Measurements from ENCODE around the gene PDE4D.
A peak's percentile ranks its signal among the peaks of the same experiment; 100 is the strongest.

Gene PDE4D

DNA sequence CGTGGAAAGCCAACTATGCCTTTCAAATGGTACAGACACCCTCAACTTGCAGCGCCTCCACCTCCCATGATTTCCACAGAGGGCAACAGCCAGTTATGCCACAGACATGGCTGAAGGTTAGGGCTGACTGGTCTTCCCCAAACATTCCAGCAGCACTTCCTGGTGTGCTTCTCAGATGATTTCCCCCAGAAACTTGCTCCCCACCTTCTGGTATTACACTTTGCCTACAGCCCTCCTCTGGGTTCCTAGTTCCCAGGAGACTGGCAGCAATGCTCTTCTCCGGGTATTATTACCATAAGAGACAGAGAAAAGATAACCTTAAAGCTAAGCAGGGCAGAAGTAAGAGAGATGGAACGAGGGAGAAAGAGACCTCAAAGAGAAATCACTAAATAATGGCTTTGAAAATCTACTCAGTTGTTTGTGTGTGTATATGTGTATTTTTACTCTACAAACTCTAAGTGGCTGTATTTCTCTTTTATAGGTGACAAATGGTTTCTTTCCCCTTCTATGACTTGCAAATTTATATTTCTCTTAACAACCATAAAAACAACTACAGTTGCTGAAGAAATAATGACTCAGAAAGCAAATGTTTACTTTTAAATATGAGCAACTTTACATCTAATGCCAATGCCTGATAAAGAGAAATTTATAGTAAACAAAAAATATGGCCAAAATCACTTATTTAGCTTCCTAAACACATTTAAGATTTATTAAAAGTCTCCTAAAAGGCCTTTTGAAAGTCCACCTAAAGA lies 133.8 kb downstream of the PDE4D start:
- TF ChIP-seq, protein P1, sequence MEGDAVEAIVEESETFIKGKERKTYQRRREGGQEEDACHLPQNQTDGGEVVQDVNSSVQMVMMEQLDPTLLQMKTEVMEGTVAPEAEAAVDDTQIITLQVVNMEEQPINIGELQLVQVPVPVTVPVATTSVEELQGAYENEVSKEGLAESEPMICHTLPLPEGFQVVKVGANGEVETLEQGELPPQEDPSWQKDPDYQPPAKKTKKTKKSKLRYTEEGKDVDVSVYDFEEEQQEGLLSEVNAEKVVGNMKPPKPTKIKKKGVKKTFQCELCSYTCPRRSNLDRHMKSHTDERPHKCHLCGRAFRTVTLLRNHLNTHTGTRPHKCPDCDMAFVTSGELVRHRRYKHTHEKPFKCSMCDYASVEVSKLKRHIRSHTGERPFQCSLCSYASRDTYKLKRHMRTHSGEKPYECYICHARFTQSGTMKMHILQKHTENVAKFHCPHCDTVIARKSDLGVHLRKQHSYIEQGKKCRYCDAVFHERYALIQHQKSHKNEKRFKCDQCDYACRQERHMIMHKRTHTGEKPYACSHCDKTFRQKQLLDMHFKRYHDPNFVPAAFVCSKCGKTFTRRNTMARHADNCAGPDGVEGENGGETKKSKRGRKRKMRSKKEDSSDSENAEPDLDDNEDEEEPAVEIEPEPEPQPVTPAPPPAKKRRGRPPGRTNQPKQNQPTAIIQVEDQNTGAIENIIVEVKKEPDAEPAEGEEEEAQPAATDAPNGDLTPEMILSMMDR (conservative IDR thresholded peaks at IDR 0.05; ENCODE audit: low read depth, low read length), result no peak
- no peak overlapping the region for H3K4me3 ChIP-seq (ENCODE audit: low read depth, low read length)
- DNase-seq (ENCODE audit: low read depth), result peak; percentile 68

DNA sequence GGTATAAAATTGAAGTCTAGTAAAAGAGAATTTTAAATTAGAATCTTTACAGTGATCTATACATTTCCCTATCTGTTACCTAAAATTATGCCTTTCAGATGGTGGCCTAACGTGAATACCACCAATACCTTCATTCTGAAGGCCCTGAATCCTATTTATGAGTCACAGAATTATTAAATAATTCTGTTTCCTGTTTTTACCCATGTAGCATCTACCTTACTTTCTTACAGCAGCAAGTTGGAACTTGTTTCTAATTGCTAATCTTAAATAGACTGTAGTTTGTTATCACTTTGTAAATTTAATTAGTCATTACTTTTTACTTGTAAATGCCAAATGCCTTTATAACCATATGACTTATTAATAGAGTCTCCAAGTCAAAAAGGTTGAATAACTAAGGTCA lies 135.0 kb downstream of the PDE4D start:
- H3K4me3 ChIP-seq (ENCODE audit: low read depth, low read length), result no peak overlapping the region
- TF ChIP-seq, protein P1 (conservative IDR thresholded peaks at IDR 0.05; ENCODE audit: low read depth, low read length), result no peak
- DNase-seq (ENCODE audit: low read depth), result no peak

DNA sequence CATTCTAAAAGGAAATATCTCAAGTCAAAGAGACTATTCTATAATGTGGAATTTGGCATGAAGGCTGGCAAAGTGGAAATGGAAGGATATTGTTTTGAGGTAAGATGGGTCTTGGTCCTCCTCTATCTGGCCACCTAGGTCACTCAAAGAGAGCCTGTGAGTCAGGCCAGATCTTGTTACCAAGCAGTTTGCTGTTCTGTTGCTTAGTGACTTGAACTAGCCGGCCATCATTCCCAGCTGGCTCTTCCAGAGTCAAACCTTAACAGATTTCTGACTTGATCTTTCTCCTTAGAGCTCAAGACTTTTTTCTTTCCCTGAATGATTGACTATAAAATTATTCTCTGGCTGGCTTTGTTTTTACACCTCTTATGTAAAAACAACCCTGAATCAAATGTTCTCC lies 136.1 kb downstream of the PDE4D start:
- peak; percentile 72 for DNase-seq (ENCODE audit: low read depth)
- TF ChIP-seq, protein P1 (conservative IDR thresholded peaks at IDR 0.05; ENCODE audit: low read depth, low read length), result no peak
- H3K4me3 ChIP-seq (ENCODE audit: low read depth, low read length), result no peak overlapping the region

DNA sequence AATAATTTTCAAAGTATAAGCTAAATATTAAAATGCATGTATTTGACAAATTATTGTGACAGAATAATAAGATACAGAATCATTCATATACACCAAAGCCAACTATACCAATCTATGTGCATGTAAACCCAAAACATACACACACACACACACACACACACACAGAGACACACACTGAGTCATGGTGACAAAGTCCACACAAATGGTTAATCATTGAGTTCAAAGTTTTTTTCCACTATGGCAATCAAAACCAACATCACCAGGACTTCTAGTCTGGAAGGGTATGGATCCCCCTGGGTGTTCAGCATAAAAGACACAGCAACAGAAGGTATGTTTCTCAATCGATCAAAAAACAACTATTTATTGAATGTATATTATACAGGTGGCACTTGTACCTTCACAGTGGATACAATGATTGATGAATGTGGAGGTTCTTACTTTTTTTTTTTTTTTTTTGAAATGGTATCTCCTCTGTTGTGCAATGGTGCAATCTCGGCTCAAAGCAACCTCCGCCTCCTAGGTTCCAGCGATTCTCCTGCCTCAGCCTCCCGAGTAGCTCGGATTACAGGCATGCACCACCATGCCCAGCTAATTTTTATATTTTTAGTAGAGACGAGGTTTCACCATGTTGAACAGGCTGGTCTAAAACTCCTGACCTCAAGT lies 137.0 kb downstream of the PDE4D start:
- DNase-seq (ENCODE audit: low read depth), result no peak
- TF ChIP-seq, protein P1 (conservative IDR thresholded peaks at IDR 0.05; ENCODE audit: low read depth, low read length), result no peak
- no peak overlapping the region for H3K4me3 ChIP-seq (ENCODE audit: low read depth, low read length)

DNA sequence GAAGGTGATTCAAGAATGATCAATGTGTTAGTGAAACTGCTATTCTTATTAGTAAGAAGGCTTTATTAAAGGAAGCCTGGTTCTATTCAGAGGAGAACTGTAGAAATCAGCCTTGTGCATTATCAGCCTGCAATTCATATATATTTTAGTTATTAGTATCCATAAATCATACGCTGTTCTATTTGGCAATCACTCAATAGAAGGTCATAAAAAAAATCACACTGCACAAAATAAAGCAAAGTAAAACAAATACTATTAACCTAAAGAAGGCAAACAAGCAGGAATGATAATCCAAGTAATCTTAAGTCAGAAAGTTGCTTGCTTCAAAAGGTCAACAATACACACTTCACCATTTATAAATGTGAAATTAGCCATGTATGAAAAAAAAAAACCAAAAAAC lies 138.1 kb downstream of the PDE4D start:
- TF ChIP-seq, protein P1 (conservative IDR thresholded peaks at IDR 0.05; ENCODE audit: low read depth, low read length), result no peak
- H3K4me3 ChIP-seq (ENCODE audit: low read depth, low read length), result no peak overlapping the region
- no peak for DNase-seq (ENCODE audit: low read depth)

DNA sequence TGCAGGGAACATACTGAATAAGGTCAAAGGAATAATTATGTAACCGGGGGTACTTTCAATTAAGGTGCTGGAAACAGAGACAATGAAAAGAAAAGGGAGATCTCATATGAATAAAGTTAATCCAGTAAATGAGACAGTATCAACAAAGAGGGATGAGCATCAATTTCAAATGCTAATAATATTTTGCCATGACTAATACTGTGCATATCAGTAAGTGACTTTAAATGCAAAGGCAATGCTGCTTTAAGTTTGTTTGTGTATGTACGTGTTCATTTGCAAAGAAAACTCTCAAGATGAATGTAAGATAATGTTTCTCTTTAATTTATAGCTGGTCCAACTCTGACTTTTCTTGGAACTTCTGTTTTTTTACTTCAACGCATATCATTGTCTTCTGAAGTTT lies 139.9 kb downstream of the PDE4D start:
- no peak overlapping the region for H3K4me3 ChIP-seq (ENCODE audit: low read depth, low read length)
- no peak for DNase-seq (ENCODE audit: low read depth)
- TF ChIP-seq, protein P1 (conservative IDR thresholded peaks at IDR 0.05; ENCODE audit: low read depth, low read length), result no peak
